ENCODE measurements around the gene PLAAT3. TPM values are rescaled to one million over a fixed set of nuclear protein-coding genes. Genes with fewer than 3 reads are reported as not detected.

PLAAT3 gene
- polyA plus RNA-seq, 1 donor from 2014 or later = not detected

- Histone ChIP-seq H3K9me2 (ENCODE audit: insufficient read depth, low read length) (no peaks in the 10 kb centered on the region), H3K4me2 (ENCODE audit: low read length) (no peak overlapping the region), H3K9ac (ENCODE audit: low read length) (no peak overlapping the region), H3K79me2 (replicated peaks; ENCODE audit: insufficient read depth, low read length) (no peaks in the 10 kb centered on the region), H3K4me3 (ENCODE audit: low read length) (no peak overlapping the region), H2AFZ (ENCODE audit: low read depth, low read length) (no peak overlapping the region), H4K20me1 (ENCODE audit: insufficient read depth) (no peaks in the 10 kb centered on the region), H3K27me3 (ENCODE audit: insufficient read depth, low read depth, low read length) (no peaks in the 10 kb centered on the region), H3K9me3 (ENCODE audit: low read length) (no peaks in the 10 kb centered on the region), H3F3A (ENCODE audit: insufficient read depth, low read length, poor library complexity, severe bottlenecking) (no peaks in the 10 kb centered on the region), H3K27ac (ENCODE audit: low read length) (no peak overlapping the region), H3K36me3 (ENCODE audit: insufficient read depth, low read length) (no peaks in the 10 kb centered on the region)
- TF ChIP-seq EZH2 (IDR thresholded peaks at IDR 0.05; ENCODE audit: borderline replicate concordance, insufficient read depth, low read length, poor library complexity, severe bottlenecking) = no peak
- no peak for TF ChIP-seq EP300 (conservative IDR thresholded peaks at IDR 0.05; ENCODE audit: poor library complexity, severe bottlenecking)
- TF ChIP-seq RAD21 (conservative IDR thresholded peaks at IDR 0.05) = no peak
- TF ChIP-seq, protein P1, sequence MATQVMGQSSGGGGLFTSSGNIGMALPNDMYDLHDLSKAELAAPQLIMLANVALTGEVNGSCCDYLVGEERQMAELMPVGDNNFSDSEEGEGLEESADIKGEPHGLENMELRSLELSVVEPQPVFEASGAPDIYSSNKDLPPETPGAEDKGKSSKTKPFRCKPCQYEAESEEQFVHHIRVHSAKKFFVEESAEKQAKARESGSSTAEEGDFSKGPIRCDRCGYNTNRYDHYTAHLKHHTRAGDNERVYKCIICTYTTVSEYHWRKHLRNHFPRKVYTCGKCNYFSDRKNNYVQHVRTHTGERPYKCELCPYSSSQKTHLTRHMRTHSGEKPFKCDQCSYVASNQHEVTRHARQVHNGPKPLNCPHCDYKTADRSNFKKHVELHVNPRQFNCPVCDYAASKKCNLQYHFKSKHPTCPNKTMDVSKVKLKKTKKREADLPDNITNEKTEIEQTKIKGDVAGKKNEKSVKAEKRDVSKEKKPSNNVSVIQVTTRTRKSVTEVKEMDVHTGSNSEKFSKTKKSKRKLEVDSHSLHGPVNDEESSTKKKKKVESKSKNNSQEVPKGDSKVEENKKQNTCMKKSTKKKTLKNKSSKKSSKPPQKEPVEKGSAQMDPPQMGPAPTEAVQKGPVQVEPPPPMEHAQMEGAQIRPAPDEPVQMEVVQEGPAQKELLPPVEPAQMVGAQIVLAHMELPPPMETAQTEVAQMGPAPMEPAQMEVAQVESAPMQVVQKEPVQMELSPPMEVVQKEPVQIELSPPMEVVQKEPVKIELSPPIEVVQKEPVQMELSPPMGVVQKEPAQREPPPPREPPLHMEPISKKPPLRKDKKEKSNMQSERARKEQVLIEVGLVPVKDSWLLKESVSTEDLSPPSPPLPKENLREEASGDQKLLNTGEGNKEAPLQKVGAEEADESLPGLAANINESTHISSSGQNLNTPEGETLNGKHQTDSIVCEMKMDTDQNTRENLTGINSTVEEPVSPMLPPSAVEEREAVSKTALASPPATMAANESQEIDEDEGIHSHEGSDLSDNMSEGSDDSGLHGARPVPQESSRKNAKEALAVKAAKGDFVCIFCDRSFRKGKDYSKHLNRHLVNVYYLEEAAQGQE (IDR thresholded peaks at IDR 0.05; ENCODE audit: borderline replicate concordance) = no peak
- no peak for TF ChIP-seq MXI1 (conservative IDR thresholded peaks at IDR 0.05; ENCODE audit: poor library complexity, severe bottlenecking)
- no peak for TF ChIP-seq POLR2AphosphoS5 (IDR thresholded peaks at IDR 0.05)
- no peak for TF ChIP-seq SMC3 (conservative IDR thresholded peaks at IDR 0.05; ENCODE audit: poor library complexity)
- TF ChIP-seq, protein P2, sequence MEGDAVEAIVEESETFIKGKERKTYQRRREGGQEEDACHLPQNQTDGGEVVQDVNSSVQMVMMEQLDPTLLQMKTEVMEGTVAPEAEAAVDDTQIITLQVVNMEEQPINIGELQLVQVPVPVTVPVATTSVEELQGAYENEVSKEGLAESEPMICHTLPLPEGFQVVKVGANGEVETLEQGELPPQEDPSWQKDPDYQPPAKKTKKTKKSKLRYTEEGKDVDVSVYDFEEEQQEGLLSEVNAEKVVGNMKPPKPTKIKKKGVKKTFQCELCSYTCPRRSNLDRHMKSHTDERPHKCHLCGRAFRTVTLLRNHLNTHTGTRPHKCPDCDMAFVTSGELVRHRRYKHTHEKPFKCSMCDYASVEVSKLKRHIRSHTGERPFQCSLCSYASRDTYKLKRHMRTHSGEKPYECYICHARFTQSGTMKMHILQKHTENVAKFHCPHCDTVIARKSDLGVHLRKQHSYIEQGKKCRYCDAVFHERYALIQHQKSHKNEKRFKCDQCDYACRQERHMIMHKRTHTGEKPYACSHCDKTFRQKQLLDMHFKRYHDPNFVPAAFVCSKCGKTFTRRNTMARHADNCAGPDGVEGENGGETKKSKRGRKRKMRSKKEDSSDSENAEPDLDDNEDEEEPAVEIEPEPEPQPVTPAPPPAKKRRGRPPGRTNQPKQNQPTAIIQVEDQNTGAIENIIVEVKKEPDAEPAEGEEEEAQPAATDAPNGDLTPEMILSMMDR (IDR thresholded peaks at IDR 0.05; ENCODE audit: poor library complexity, severe bottlenecking) = no peak
- TF ChIP-seq TAF1 (IDR thresholded peaks at IDR 0.05; ENCODE audit: low read depth) = no peak
These were observed 39.2 kb downstream of the PLAAT3 start for GRCh38 chr11:63574856-63575602.

- Histone ChIP-seq H4K20me1 (ENCODE audit: insufficient read depth) (no peaks in the 10 kb centered on the region), H3F3A (ENCODE audit: insufficient read depth, low read length, poor library complexity, severe bottlenecking) (no peaks in the 10 kb centered on the region), H3K79me2 (replicated peaks; ENCODE audit: insufficient read depth, low read length) (no peaks in the 10 kb centered on the region), H2AFZ (ENCODE audit: low read depth, low read length) (no peak overlapping the region), H3K9me3 (ENCODE audit: low read length) (no peaks in the 10 kb centered on the region), H3K4me3 (ENCODE audit: low read length) (no peak overlapping the region), H3K4me2 (ENCODE audit: low read length) (no peak overlapping the region), H3K9me2 (ENCODE audit: insufficient read depth, low read length) (no peaks in the 10 kb centered on the region), H3K27me3 (ENCODE audit: insufficient read depth, low read depth, low read length) (no peaks in the 10 kb centered on the region), H3K27ac (ENCODE audit: low read length) (no peak overlapping the region), H3K36me3 (ENCODE audit: insufficient read depth, low read length) (no peaks in the 10 kb centered on the region), H3K9ac (ENCODE audit: low read length) (no peak overlapping the region)
- TF ChIP-seq POLR2AphosphoS5 (IDR thresholded peaks at IDR 0.05) (no peak), EP300 (conservative IDR thresholded peaks at IDR 0.05; ENCODE audit: poor library complexity, severe bottlenecking) (no peak), RAD21 (conservative IDR thresholded peaks at IDR 0.05) (no peak), SMC3 (conservative IDR thresholded peaks at IDR 0.05; ENCODE audit: poor library complexity) (no peak), MXI1 (conservative IDR thresholded peaks at IDR 0.05; ENCODE audit: poor library complexity, severe bottlenecking) (no peak), EZH2 (IDR thresholded peaks at IDR 0.05; ENCODE audit: borderline replicate concordance, insufficient read depth, low read length, poor library complexity, severe bottlenecking) (no peak), TAF1 (IDR thresholded peaks at IDR 0.05; ENCODE audit: low read depth) (no peak)
- TF ChIP-seq, protein P2 (IDR thresholded peaks at IDR 0.05; ENCODE audit: poor library complexity, severe bottlenecking) = no peak
- TF ChIP-seq, protein P1 (IDR thresholded peaks at IDR 0.05; ENCODE audit: borderline replicate concordance) = no peak
These were observed 40.1 kb downstream of the PLAAT3 start for GRCh38 chr11:63573881-63574855.

Data from neural cell (in vitro differentiated cells).